RWPE2 (cell line): ENCODE measurements around the gene RARA.

Source experiments
- ATAC-seq: fragments of 200-7000 bp; cut with Tn5 transposase; 3 replicates; pipeline ENCODE4 v1.9.1; 2021; ENCODE audit warnings: low read depth
- DNase-seq: peaks from one replicate; pipeline ENCODE4 v3.0.0-alpha.2; 2020; ENCODE audit warnings: low spot score
- H3K27ac ChIP-seq: fragments of 450-650 bp; 2 replicates; pipeline ENCODE4 v1.5.1; 2017; ENCODE audit warnings: mild to moderate bottlenecking; ENCODE audit not compliant: poor library complexity, severe bottlenecking
- H3K27me3 ChIP-seq: fragments of 250-450 bp; sonication (Bioruptor Pico); 2 replicates; pipeline ENCODE4 v1.5.1; 2021; ENCODE audit warnings: mild to moderate bottlenecking, moderate library complexity; ENCODE audit not compliant: insufficient read depth, poor library complexity, severe bottlenecking
- H3K36me3 ChIP-seq: fragments of 250-450 bp; sonication (Bioruptor Pico); 2 replicates; pipeline ENCODE4 v1.5.1; 2020; ENCODE audit warnings: low read depth, mild to moderate bottlenecking, moderate library complexity
- H3K4me1 ChIP-seq: fragments of 250-450 bp; sonication (Bioruptor Pico); 2 replicates; pipeline ENCODE4 v1.5.1; 2021; ENCODE audit warnings: mild to moderate bottlenecking, moderate library complexity; ENCODE audit not compliant: insufficient read depth, poor library complexity, severe bottlenecking
- H3K4me3 ChIP-seq: fragments of 250-450 bp; sonication (Bioruptor Pico); 2 replicates; pipeline ENCODE4 v1.5.1; 2021; ENCODE audit warnings: mild to moderate bottlenecking, moderate library complexity; ENCODE audit not compliant: severe bottlenecking
- H3K9me3 ChIP-seq: fragments of 250-450 bp; sonication (Bioruptor Pico); 2 replicates; pipeline ENCODE4 v1.5.1; 2021; ENCODE audit warnings: mild to moderate bottlenecking, moderate library complexity; ENCODE audit not compliant: severe bottlenecking
- CTCF ChIP-seq: fragments of 450-650 bp; IDR thresholded peaks from one replicate; pipeline ENCODE4 v1.5.1; 2017; ENCODE audit warnings: mild to moderate bottlenecking, moderate library complexity; ENCODE audit not compliant: poor library complexity, severe bottlenecking

The RARA gene

GRCh38 chr17:40287494-40288369 is 21.2 kb upstream of the RARA start, which contains the start of gene CDC6:
Gene CDC6, plus strand, starts transcription at chr17:40287879. Its CDS starts 1,542 bp downstream, at chr17:40289421.
- H3K4me1 ChIP-seq, result peaks cover 31% of the 10 kb centered on the region
- no peaks in the 10 kb centered on the region for H3K9me3 ChIP-seq
- H3K4me3 ChIP-seq, result peak within 1 kb of the TSS; percentile 71
- no peak for TF ChIP-seq CTCF
- ATAC-seq (peak; percentile 90), DNase-seq (peak; percentile 98)
- no peaks in the 10 kb centered on the region for H3K27me3 ChIP-seq
- peak within 1 kb of the TSS; percentile 66 for H3K27ac ChIP-seq
- peaks cover 41% of the 10 kb centered on the region for H3K36me3 ChIP-seq

GRCh38 chr17:40290629-40291280 is 18.2 kb upstream of the RARA start:
- TF ChIP-seq CTCF, result peak; percentile 83
- Histone ChIP-seq H3K4me1 (peaks cover 13% of the 10 kb centered on the region), H3K27ac (peak overlapping the region; percentile 3), H3K27me3 (no peaks in the 10 kb centered on the region), H3K4me3 (no peak overlapping the region), H3K9me3 (no peaks in the 10 kb centered on the region), H3K36me3 (peaks cover 68% of the 10 kb centered on the region)
- ATAC-seq, result peak; percentile 15
- DNase-seq, result no peak

GRCh38 chr17:40291281-40291664 is 17.7 kb upstream of the RARA start:
- H3K4me1 ChIP-seq, result peaks cover 13% of the 10 kb centered on the region
- no peak overlapping the region for H3K27ac ChIP-seq
- no peak for TF ChIP-seq CTCF
- no peaks in the 10 kb centered on the region for H3K27me3 ChIP-seq
- no peak for DNase-seq
- peaks cover 73% of the 10 kb centered on the region for H3K36me3 ChIP-seq
- H3K4me3 ChIP-seq, result no peak overlapping the region
- ATAC-seq, result no peak
- H3K9me3 ChIP-seq, result no peaks in the 10 kb centered on the region

- peaks cover 13% of the 10 kb centered on the region for H3K4me1 ChIP-seq
- no peak overlapping the region for H3K4me3 ChIP-seq
- no peaks in the 10 kb centered on the region for H3K27me3 ChIP-seq
- no peak overlapping the region for H3K27ac ChIP-seq
- H3K36me3 ChIP-seq, result peaks cover 94% of the 10 kb centered on the region
- DNase-seq (no peak), ATAC-seq (no peak)
- H3K9me3 ChIP-seq, result no peaks in the 10 kb centered on the region
- no peak for TF ChIP-seq CTCF
These were observed 15.6 kb upstream of the RARA start for GRCh38 chr17:40293363-40293762.
